Lower lobe of right lung (tissue), 2 donors: ENCODE results near the gene NAA38. TPM values are rescaled to one million over a fixed set of nuclear protein-coding genes. Genes with fewer than 3 reads are reported as not detected.

Experiments used
- ATAC-seq, 2 donors: fragments of 200-7000 bp; cut with Tn5 transposase; one replicate each; pipeline ENCODE4 v1.9.1; 2020 to 2022; ENCODE audit warnings: mild to moderate bottlenecking in 2 of 2, moderate library complexity in 2 of 2
- DNase-seq: peaks from one replicate; pipeline ENCODE4 v3.0.0-alpha.2; 2020
- H3K27ac ChIP-seq: fragments of 200-600 bp; one replicate; pipeline ENCODE4 v1.8.0; 2022
- H3K27me3 ChIP-seq: fragments of 200-600 bp; one replicate; pipeline ENCODE4 v1.8.0; 2022; ENCODE audit warnings: low read depth
- H3K36me3 ChIP-seq: fragments of 200-600 bp; one replicate; pipeline ENCODE4 v1.8.0; 2022; ENCODE audit warnings: mild to moderate bottlenecking
- H3K4me1 ChIP-seq: fragments of 200-600 bp; one replicate; pipeline ENCODE4 v1.8.0; 2022
- H3K4me3 ChIP-seq: fragments of 200-600 bp; one replicate; pipeline ENCODE4 v1.8.0; 2022; ENCODE audit warnings: mild to moderate bottlenecking
- H3K9me3 ChIP-seq: fragments of 200-600 bp; one replicate; pipeline ENCODE4 v1.8.0; 2022
- CTCF ChIP-seq: fragments of 200-600 bp; IDR thresholded peaks from one replicate; pipeline ENCODE4 v1.8.0; 2022; ENCODE audit warnings: antibody characterized with exemption, mild to moderate bottlenecking
- intact Hi-C: fragments of 100-400 bp; cut with DNase I; formaldehyde crosslinking; loops from one replicate; pipeline ENCODE4 v1.11.0; 2022
- total RNA-seq: library from RNA; stranded (reverse); fragmentation: NEBNext Ultra II Directional; extraction: Animal tissue kit (Norgen Biotek cat#: 25700); gene quantifications from one replicate; pipeline ENCODE4 v1.2.1, GENCODE V29; 2021
- donor health status: DM: no; HTN: yes; CAD: no; lungs with severe emphysema.

Gene NAA38
- total RNA-seq, 1 donor from 2014 or later = 61.5 TPM

GRCh38 chr17:7882629-7883028 is 25.3 kb upstream of the NAA38 start:
- no peaks in the 10 kb centered on the region for H3K9me3 ChIP-seq
- DNase-seq (no peak), ATAC-seq (no peak)
- no peak overlapping the region for H3K4me3 ChIP-seq
- H3K27me3 ChIP-seq = no peaks in the 10 kb centered on the region
- TF ChIP-seq CTCF = no peak
- intact Hi-C loops = no loop called here
- peaks cover 50% of the 10 kb centered on the region for H3K4me1 ChIP-seq
- H3K36me3 ChIP-seq = peaks cover 21% of the 10 kb centered on the region
- H3K27ac ChIP-seq = no peak overlapping the region

DNA sequence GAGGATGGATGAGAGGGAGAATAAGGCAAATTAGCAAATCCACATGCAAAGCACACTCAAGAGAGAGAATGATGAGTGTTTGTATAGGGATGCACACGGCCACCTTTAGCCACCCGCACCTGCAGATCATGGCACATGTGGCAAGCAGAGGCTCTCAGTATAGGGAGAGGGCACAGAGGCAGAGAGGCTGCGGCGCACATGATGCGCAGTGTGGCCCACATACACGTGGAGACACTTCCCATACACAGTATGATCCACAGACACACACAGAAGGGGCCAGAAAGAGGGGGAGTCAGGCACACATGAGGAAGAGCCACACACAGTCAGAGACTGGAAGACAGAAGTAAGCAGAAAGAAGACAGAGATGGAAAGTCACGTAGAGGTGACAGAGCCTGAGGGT is 24.7 kb upstream of the NAA38 start:
- ATAC-seq = no peak
- Histone ChIP-seq H3K4me1 (peaks cover 46% of the 10 kb centered on the region), H3K4me3 (no peak overlapping the region), H3K27ac (no peak overlapping the region), H3K9me3 (no peaks in the 10 kb centered on the region), H3K27me3 (no peaks in the 10 kb centered on the region), H3K36me3 (peaks cover 21% of the 10 kb centered on the region)
- no peak for TF ChIP-seq CTCF
- DNase-seq = no peak
- intact Hi-C loops = no loop called here

DNA sequence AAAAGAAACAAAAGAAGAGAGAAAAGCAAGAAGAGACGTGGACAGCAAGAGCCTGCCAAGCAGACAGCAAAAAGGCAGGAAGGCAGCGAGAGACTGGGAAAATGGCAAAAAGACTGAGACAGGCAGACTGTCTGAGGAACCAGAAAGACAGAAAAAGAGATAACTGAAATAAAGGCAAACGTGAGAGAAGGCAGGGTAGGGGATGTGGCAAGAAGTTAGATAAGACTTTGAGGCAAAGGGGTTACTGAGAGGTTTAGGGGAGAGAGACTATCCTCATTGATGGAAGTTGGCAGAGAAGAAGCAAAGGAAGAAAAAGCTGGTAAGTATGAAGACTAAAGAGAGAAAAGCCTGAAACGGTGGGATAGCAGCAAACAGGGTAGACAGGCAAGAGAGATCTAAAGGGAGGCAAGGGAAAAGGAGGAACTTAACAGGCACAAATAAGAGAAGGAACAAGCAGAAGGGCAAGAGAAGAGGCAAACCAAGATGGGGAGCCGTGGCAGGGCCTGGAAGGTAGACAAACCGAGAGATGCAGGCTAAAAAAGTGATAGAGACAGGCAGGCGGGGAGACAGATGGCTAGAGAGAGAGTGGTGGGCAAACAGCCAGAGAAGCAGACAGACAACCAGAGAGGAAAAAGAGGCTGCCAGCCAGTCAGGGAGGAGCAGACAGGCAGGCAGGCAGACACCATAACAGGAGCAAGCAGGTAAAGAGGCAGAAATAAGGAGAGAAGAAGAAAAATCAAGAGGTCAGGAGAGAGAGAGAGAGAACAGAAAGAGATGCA is 24.1 kb upstream of the NAA38 start:
- Histone ChIP-seq H3K27ac (peak overlapping the region; percentile 18), H3K4me3 (no peak overlapping the region), H3K9me3 (no peaks in the 10 kb centered on the region), H3K27me3 (no peaks in the 10 kb centered on the region), H3K4me1 (peaks cover 40% of the 10 kb centered on the region), H3K36me3 (peaks cover 21% of the 10 kb centered on the region)
- intact Hi-C loops = no loop called here
- ATAC-seq = no peak
- no peak for TF ChIP-seq CTCF
- DNase-seq = no peak

DNA sequence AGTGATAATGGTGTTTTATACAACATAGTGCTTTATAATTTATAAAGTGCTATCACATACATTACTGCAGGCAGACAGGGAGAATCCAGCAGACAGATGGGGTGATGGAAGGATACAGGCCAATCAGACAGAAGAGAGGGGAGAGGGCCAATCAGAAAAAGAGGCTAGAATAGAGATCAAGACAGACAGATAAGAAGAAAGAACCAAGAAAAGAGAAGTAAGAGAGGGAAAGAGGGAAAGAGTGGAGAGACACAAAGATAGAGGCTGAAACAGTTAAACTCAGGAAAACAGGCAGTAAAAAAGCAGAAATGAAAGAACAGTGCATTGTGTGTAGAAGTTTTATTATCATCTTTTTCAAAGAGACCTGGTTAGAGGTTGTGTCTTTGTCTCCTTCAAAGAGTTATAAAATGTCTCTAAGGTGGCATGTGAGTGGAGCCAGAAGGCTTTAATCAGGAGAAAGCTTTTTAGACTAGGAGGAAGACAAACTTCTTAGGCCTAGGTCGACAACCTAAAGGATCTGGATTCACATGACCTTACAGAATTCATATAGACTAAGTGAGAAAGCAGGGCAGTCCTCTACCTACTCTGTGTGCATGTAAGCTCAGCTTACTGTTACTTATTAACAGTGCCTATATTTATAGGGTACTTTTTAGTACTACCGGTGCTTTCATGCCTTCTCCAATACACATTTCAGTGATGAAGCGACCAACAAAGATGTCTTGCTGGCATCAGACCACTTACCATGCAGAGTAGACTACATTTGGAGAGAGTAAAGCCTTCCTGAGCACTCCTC is 22.9 kb upstream of the NAA38 start:
- no peak overlapping the region for H3K4me3 ChIP-seq
- no peak overlapping the region for H3K27ac ChIP-seq
- no peak for TF ChIP-seq CTCF
- DNase-seq = no peak
- no peaks in the 10 kb centered on the region for H3K27me3 ChIP-seq
- no peaks in the 10 kb centered on the region for H3K9me3 ChIP-seq
- H3K36me3 ChIP-seq = peaks cover 21% of the 10 kb centered on the region
- no peak for ATAC-seq
- intact Hi-C loops = no loop called here
- H3K4me1 ChIP-seq = peaks cover 31% of the 10 kb centered on the region

DNA sequence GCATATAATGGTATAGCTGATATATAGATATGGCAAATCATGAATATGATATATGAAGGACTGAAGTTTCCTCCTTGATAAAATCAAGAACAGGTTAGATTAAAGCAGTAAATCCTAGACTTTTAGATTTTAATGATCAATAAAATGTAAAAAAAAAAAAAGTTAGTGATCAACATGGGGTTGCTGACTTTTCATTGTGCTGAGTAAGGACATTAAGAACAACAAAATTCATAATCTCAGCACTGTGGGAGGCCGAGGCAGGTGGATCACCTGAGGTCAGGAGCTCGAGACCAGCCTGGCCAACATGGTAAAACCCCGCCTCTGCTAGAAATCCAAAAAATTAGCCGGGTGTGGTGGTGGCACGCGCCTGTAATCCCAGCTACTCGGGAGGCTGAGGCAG is 20.9 kb upstream of the NAA38 start:
- Histone ChIP-seq H3K27ac (no peak overlapping the region), H3K9me3 (no peaks in the 10 kb centered on the region), H3K4me3 (no peak overlapping the region), H3K36me3 (peaks cover 21% of the 10 kb centered on the region), H3K4me1 (peaks cover 26% of the 10 kb centered on the region), H3K27me3 (no peaks in the 10 kb centered on the region)
- no peak for TF ChIP-seq CTCF
- ATAC-seq = no peak
- DNase-seq = no peak
- intact Hi-C loops = no loop called here
